Thoracic aorta (tissue), 2 donors: ENCODE results near the gene SUPT16H. TPM values are rescaled to one million over a fixed set of nuclear protein-coding genes. Genes with fewer than 3 reads are reported as not detected.
"Not testable (repeated sequence)": the region's sequence is repeated elsewhere in the genome, so short reads cannot be mapped to it uniquely, and the experiment has no call there.

Source experiments
- ATAC-seq: fragments of 150-250 bp; one replicate; pipeline ENCODE4 v1.8.0; 2017; ENCODE audit warnings: low read depth; ENCODE audit not compliant: insufficient number of reproducible peaks, low FRiP score
- DNase-seq: peaks from one replicate; pipeline ENCODE4 v3.0.0-alpha.2; 2020; ENCODE audit warnings: low spot score
- H3K27ac ChIP-seq, 2 donors: fragments of 200-600 bp; sonication (generic); 1 replicate in 1 of 2; 2 replicates in 1 of 2; pipeline ENCODE4 v1.5.1; 2016; ENCODE audit warnings: mild to moderate bottlenecking in 2 of 2, moderate library complexity in 2 of 2
- H3K27me3 ChIP-seq: fragments of 200-600 bp; sonication (generic); replicated peaks from 2 replicates; pipeline ENCODE4 v1.6.0; 2016; ENCODE audit warnings: mild to moderate bottlenecking; ENCODE audit not compliant: insufficient read depth
- H3K36me3 ChIP-seq: fragments of 200-600 bp; sonication (generic); one replicate; pipeline ENCODE4 v1.5.1; 2016
- H3K4me1 ChIP-seq, 2 donors: fragments of 200-600 bp; sonication (generic); 1 replicate in 1 of 2; 2 replicates in 1 of 2; pipeline versions ENCODE4 v1.5.1 to v1.6.0; 2016; ENCODE audit warnings: low read depth in 2 of 2, mild to moderate bottlenecking in 1 of 2; ENCODE audit not compliant: control insufficient read depth in 1 of 2
- H3K4me3 ChIP-seq: fragments of 200-600 bp; sonication (generic); 2 replicates; pipeline ENCODE4 v1.5.1; 2016; ENCODE audit warnings: mild to moderate bottlenecking
- H3K9me3 ChIP-seq: fragments of 200-600 bp; sonication (generic); 2 replicates; pipeline ENCODE4 v1.5.1; 2016
- total RNA-seq, 2 donors: library from RNA; depleted of rRNA; stranded (reverse); fragments of >200 nt; gene quantifications; one replicate each; pipeline versions ENCODE4 v1.1.0 to v1.2.3, GENCODE V29; 2016
- TF ChIP-seq, protein P1 (sequence below): fragments of 200-600 bp; sonication (generic); IDR thresholded peaks from one replicate; pipeline ENCODE4 v1.5.1; 2019; ENCODE audit warnings: antibody characterized with exemption

The SUPT16H gene
- total RNA-seq, 2 donors from 2014 or later: 48.1 to 87.3 TPM

DNA sequence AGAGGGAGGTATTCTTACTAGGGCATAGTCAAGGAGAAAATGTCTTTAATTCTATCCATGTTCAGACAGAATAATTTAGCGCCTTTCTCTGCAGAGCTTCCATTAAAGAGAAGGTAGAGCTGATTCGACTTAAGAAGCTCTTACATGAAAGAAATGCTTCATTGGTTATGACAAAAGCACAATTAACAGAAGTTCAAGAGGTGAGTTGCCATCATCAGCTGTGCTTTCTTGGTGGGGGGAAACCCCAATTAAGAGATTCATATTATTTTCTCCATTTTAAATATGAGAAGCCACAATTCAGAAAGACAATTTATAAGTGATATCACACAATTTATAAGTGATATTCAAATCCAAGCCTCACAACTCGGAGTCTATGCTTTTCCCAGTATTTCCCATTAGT is 76.2 kb downstream of the SUPT16H start:
- Histone ChIP-seq H3K9me3 (no peaks in the 10 kb centered on the region), H3K4me1 (peaks cover 0 to 7% of the 10 kb centered on the region in 2 donors), H3K4me3 (no peak overlapping the region), H3K27ac (no peak overlapping the region), H3K36me3 (no peaks in the 10 kb centered on the region), H3K27me3 (no peaks in the 10 kb centered on the region)
- no peak for DNase-seq
- ATAC-seq: no peak
- TF ChIP-seq, protein P1, sequence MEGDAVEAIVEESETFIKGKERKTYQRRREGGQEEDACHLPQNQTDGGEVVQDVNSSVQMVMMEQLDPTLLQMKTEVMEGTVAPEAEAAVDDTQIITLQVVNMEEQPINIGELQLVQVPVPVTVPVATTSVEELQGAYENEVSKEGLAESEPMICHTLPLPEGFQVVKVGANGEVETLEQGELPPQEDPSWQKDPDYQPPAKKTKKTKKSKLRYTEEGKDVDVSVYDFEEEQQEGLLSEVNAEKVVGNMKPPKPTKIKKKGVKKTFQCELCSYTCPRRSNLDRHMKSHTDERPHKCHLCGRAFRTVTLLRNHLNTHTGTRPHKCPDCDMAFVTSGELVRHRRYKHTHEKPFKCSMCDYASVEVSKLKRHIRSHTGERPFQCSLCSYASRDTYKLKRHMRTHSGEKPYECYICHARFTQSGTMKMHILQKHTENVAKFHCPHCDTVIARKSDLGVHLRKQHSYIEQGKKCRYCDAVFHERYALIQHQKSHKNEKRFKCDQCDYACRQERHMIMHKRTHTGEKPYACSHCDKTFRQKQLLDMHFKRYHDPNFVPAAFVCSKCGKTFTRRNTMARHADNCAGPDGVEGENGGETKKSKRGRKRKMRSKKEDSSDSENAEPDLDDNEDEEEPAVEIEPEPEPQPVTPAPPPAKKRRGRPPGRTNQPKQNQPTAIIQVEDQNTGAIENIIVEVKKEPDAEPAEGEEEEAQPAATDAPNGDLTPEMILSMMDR: no peak

DNA sequence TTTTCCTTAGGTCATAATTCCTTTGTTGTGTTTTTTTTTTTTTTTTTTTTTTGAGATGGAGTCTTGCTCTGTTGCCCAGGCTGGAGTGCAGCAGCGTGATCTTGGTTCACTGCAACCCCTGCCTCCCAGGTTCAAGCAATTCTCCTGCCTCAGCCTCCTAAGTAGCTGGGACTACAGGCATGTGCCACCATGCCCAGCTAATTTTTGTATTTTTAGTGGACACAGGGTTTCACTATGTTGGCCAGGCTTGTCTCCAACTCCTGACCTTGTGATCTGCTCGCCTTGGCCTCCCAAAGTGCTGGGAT is 81.0 kb downstream of the SUPT16H start:
- H3K36me3 ChIP-seq, H3K27me3 ChIP-seq, DNase-seq, H3K4me1 ChIP-seq, ATAC-seq, H3K4me3 ChIP-seq, H3K27ac ChIP-seq, H3K9me3 ChIP-seq: not testable (repeated sequence)

DNA sequence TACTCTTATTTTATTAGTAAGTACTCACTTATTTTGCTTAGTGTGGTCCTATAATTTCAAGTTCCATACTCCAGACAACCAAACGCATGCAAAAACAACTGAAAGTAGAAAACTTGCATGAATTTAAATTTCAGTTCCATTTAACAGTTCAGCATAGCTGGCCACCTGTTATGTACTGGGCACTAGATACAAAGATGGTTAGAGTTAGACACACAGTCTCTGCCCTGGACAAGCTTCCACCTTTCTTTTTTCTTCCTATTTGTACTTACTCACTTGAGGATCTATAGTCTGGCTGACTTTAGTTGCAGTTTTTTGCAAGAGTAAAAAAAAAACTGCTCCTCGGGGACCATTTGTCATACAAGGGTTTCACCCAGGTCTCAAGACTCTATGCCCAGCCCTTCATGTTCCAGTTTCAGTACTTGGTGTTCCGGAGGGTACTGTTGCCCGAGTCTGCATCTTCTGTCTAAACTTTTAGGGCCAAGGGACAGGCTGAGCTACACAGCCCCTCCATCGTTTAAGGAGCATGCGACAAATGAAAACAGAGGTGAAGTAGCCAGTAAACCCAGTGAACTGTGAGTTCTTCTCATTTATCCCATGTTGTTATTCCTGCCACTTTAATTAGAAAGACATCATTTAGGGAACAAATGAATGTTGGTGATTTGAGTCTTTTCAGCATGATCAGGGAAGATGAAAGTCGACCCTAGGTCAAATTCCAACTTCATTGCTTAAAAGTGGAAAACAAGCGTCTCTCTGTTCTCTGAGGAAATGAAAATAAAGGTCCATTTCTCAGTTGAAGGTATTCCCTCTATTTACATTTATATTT is 81.6 kb downstream of the SUPT16H start:
- Histone ChIP-seq H3K27ac (no peak overlapping the region), H3K9me3 (no peaks in the 10 kb centered on the region), H3K27me3 (no peaks in the 10 kb centered on the region), H3K4me3 (no peak overlapping the region), H3K36me3 (no peaks in the 10 kb centered on the region), H3K4me1 (no peaks in the 10 kb centered on the region)
- ATAC-seq (no peak), DNase-seq (no peak)
- TF ChIP-seq, protein P1: no peak

Other genes with a start within 250 kb of the SUPT16H start
- gene OR5AU1, start 228.0 kb downstream of the SUPT16H start, total RNA-seq: not detected
- 100 to 1,000 TPM; 208 to 422 TPM for gene HNRNPC, start 114.6 kb downstream of the SUPT16H start, total RNA-seq
- gene RPGRIP1, start 103.9 kb downstream of the SUPT16H start, total RNA-seq: not detected
- 10 to 100 TPM; 50.5 to 77.2 TPM for gene CHD8, start 72.1 kb upstream of the SUPT16H start, total RNA-seq
- 10 to 100 TPM; 19.2 to 29.3 TPM for gene RAB2B, start 92.9 kb upstream of the SUPT16H start, total RNA-seq
- gene TOX4, start 93.2 kb upstream of the SUPT16H start, total RNA-seq: 10 to 100 TPM; 34.5 to 54.7 TPM
- gene METTL3, start 127.3 kb upstream of the SUPT16H start, total RNA-seq: 10 to 100 TPM; 54.8 to 62.4 TPM
- 10 to 100 TPM in 1 of 2 donors, 1 to 10 TPM in 1; 4.9 to 11.3 TPM for gene SALL2, start 142.3 kb upstream of the SUPT16H start, total RNA-seq
- not detected for gene OR10G3, start 196.1 kb upstream of the SUPT16H start, total RNA-seq